ENCODE results near the gene SNX2. TPM values are rescaled to one million over a fixed set of nuclear protein-coding genes. Genes with fewer than 3 reads are reported as not detected.
"Not testable (repeated sequence)": the region's sequence is repeated elsewhere in the genome, so short reads cannot be mapped to it uniquely, and the experiment has no call there.

SNX2 gene, protein sequence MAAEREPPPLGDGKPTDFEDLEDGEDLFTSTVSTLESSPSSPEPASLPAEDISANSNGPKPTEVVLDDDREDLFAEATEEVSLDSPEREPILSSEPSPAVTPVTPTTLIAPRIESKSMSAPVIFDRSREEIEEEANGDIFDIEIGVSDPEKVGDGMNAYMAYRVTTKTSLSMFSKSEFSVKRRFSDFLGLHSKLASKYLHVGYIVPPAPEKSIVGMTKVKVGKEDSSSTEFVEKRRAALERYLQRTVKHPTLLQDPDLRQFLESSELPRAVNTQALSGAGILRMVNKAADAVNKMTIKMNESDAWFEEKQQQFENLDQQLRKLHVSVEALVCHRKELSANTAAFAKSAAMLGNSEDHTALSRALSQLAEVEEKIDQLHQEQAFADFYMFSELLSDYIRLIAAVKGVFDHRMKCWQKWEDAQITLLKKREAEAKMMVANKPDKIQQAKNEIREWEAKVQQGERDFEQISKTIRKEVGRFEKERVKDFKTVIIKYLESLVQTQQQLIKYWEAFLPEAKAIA
- 86.9 and 105 TPM in 2 replicates for total RNA-seq

DNA sequence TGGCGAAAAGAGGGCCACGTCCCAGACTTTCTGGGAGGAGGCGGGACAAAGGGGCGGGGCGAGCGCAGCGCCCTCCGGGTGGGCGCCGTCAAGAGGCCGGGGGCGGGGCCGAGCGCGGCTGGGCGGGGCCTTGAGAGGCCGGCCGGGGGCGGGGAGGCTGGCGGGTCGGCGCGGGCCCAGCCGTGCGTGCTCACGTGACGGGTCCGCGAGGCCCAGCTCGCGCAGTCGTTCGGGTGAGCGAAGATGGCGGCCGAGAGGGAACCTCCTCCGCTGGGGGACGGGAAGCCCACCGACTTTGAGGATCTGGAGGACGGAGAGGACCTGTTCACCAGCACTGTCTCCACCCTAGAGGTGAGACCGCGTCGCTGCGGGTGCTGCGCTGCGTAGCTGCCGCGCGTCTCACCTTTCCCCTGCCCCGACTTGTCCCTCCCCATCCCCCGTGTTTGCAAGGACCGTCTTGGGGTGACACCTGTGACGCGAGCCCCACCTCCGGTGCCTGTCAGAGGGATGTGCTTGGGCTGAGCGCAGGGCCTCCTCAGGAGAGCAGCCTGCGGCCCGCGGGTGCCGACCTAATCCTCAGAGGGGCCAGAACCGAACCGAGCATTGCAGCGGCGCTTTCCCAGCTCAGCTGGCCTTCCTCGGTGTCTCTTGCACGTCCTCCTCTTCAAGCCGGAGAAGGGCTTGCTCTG, at the start of gene SNX2:
SNX2 (plus strand) TSS at position 220 of the 689 bp plus-strand sequence; CDS start at position 244, 24 bp downstream.
- peak; percentile 94 for DNase-seq

DNA sequence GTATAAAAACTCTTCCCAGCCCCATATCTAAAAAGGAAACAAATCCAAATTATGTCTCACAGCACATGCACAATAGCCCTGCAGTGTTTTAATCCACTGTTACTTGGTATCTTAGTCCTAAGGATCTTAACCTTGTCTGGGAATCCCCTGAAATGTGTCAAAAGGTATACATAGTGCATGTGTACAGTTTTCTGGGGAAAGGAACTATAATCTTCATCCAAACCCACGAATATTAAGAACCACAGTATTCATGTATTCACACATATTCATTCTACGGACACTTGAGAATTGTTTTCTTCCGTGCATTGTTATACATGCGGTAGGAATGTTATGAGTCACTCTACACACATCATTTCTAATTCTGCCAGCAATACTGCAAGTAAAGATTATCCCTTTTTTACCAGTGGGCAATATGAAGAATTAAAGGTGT, 47.8 kb upstream of the SNX2 start:
- DNase-seq: peak; percentile 83

DNA sequence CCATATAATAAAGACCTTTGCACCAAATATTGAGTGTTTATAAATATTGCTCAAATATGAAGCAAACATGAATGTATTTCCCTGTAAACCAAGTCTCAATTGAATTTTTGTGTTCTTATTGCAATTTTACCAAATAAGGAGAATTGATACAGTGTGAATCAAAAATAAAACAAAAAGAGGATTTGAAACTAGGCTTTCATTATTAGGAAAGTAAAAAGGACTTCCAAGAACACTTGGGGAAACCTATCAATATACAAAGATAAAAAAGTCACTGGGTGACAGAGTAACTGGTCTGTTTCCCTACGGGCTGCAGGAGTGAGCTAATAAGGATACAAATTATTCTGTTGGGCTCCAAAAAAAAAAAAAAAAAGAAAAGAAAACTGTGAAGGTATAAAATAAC, 44.8 kb upstream of the SNX2 start:
- no peak for DNase-seq

DNA sequence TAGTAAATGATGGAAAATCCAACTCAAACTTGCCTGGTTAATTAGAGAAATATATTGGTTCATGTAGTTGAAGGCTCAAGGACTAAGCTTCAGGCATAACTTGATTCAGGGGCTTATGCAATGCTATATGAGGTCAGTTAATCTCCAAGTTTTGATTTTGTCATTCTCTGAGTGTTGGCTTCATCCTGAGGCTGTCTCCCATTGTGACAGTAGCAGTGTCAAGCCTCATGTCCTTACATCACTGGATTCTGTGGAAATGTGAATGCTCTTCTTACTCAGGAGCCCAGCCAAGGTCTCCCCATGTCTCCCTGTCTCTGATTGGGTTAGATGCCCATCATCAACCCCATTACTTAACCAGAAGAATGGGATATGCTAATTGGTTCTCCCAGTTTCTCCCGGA, 44.4 kb upstream of the SNX2 start:
- no peak for DNase-seq

DNA sequence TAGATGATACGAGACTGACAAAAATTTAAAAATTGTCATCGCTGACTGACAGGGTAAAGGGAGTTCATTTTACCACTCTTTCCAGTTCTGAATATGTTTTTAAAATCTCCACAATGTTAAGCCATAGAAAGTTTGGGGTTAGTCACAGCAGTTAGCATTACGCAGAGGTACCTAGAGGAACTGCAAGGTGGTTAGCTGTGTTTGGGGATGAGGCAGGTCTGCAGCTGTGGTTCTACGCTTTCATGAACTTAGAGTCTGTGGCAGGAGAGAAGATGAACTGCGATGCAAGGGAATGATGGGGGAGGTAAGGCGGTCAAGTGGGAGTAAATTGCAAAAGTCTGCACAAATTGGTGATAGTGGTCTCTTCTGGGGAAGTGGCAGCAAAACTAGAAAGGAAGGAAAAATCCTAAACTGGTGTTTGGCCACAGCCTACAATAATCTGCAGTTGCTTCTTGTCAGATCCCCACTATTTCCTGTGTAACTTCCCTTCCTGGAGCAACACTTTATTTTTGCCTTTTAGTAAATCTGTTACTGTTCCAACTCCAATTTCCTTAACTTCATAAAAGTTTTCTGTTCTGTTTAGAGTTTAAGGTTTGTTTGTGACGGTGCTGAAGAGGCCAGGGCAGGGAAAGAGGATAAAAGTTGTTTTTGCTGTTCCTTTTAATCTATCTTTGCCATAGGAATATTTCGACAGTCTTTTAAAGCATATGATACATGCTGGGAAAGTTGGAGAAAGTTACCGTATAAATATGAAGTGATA, 38.6 kb upstream of the SNX2 start:
- no peak for DNase-seq

DNA sequence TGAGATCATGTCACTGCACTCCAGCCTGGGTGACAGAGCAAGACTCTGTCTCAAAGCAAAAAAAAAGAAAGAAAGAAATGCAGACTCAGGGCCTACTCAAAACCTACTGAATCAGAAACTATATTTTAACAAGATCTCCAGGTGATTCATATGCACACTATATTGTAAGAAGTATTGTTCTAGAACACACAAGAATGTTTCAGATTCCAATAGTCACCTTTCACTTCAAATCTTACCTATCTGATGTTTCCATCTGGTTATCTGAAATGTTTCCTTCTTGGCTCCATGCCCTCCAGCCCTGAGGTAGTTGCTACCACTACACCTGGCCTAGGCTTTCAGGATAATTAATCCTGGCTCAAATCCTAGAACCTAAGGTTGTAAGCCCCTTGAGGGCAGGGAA, 36.8 kb upstream of the SNX2 start:
- DNase-seq: no peak

DNA sequence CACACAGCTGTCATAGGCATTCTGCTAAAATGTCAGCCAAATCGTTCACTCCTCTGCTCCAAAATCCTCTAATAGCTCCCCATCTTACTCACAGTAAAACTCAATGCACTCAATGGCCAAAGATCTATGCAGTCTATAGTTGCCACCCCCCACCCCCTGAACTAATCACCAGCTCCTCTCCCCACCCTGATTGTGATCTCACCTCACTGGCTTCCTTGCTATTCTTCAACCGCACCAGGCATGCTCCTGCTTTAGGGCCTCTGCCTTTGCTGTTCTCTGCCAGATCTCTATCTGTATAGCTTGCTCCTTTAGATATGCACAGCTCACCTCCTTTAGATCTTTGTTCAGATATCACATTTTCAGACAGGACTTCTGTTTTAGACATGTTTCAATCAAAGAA, 33.2 kb upstream of the SNX2 start:
- no peak for DNase-seq

DNA sequence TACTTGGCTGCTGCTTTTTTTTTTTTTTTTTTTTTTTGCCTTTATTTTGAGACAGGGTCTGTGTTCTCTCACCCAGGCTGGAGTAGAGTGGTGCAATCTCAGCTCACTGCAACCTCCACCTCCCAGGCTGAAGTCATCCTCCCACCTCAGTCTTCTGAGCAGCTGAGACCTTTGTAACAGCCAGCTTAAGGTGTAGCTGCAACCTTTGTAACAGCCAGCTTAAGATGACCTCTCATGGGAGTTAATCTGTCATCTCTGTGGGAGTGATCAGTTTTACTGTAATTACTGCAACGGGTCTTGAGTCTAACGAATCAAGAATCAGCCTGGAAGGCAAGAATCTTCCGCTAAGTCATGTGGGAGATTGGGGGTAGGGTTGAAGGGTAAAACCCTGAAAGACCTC, 31.6 kb upstream of the SNX2 start:
- no peak for DNase-seq

DNA sequence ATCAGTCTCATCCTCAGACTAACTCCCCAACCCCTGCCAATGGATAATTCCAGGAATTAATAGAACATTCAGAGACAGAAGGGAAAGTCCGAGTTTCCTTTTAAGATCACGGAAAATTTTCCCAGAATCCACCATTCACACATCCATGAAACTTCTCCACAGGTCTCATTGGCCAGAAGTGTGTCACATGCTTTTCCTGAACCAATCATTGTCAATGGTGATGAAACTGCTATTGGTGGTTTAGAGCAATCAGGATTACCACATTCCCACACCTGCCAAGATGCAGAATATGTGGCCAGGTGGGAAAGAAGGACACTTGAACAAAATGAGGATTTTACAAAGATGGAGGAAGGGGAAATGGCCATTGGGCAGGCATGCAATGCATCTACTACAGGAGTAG, 29.3 kb upstream of the SNX2 start:
- DNase-seq: no peak

DNA sequence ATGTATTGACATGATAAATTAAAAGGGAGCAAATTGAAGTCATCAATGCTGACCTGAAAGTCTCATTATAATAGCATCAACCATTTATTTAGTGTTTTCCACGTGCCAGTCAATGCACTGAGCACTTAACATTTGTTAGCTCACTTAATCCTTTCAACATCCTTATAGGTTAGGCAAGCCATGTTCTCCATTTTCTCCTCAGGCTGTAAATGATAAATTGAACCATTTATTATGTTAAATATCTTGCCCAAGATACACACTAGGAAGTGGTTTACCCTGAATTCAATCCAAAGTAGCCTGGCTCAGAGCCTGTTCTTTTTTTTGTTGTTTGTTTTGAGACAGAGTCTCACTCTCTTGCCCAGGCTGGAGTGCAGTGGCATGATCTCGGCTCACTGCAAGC, 25.0 kb upstream of the SNX2 start:
- DNase-seq: no peak

DNA sequence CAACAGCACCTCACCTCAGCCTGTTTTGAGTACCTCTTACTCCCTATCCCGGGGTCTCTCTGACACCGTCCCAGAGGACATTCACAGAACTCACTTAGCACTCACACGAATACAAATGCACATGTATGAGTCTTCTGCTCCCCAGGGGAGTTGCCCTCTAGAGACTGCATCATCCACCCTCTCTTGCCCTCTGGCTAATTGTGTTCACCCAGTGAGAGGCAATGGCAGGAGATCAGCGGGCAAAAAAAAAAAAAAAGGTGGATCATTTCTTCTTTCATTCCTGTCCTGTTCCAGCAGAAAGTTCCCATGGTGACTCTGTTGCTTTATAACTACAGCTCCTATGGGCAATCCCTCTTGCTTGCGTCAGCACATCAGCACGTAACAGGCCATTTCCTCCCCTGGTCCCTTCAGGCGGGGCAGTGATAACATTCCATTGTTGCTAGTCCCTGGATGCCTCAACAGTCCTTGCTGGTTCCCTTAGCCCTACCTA, 23.5 kb upstream of the SNX2 start:
- peak; percentile 83 for DNase-seq

DNA sequence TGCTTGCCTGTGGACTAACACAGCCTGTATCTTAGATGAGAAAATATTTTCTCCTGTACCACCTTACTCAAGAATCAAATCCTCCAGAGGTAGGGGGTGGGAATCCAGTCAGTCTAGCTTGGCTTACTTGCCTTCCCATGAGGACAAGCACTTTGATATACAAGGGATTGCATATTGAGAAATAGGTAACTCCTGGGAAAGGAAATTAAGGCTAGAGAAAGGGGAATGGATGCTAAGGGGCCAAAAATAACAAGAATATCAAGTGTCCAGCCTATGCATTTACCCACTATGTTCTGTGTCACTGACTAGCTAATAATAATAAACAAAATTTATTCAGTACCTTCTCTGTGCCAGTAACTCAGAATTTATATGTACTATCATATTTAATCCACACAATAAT, 21.4 kb upstream of the SNX2 start:
- no peak for DNase-seq

DNA sequence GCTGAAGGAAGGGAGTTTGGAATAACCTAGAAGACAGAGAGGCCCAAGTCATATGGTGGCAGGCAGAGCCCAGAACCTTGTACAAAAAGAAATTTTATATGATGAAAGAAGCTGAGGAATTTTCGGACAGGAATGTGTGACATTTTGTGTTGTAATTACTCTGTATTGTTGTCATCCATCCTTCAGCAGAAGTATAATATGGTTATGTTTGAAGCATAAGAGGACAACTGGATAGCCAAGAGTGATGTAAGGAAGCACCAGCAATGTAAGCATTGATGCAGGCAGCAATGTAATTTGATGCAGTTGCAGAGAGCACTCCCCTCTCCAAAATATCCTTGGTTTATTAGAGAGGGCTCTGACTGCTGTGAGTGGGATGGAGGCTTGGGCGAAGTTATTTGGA, 19.1 kb upstream of the SNX2 start:
- DNase-seq: no peak

DNA sequence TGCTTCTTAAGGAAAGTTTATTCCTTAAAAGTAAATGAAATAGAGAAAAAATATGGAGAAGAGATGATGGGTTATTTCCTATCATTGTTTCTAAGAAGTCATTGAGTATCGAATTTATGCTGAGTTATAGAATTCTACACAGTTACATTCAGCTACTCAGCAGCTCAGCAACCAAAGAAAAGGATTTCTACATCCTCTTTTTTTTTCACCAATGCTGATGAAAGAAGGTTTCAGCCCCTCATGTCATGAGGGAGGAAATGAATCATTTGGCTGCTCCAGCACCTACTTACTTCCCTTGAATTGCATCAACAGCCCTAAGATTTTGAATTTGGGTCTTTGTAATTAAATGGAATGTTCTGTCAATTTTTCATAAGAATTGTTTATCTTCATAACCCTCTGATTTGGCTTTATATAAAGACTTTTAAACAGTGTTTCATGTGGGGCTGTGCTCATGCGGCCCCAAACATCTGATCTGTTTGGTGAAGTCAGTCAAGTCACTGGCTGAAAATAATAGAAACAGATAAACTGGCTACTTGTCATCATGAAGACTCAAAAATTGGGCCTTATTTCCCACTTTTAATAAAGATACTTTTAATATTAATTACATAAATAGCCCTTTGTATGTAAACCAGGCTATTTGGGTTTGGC, 18.5 kb upstream of the SNX2 start:
- DNase-seq: peak; percentile 64

DNA sequence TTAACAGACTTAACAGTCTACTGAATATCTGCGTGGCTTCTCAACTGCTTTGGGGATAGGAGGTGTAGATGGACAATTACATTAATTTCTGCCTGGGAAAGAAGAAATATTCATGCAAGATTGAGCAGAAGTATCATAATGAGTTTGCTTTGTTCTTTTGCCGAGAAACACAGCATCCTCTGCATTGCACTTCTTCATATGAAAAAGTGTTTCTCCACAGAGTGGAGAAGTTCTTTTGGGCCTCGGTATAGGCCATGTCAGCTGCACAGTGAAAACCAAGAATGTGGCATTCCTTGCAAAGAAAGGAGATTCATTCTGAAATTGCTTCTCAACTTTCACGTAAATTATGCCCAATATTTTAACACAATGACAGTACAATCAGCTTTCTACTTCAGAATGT, 17.6 kb upstream of the SNX2 start:
- DNase-seq: no peak

DNA sequence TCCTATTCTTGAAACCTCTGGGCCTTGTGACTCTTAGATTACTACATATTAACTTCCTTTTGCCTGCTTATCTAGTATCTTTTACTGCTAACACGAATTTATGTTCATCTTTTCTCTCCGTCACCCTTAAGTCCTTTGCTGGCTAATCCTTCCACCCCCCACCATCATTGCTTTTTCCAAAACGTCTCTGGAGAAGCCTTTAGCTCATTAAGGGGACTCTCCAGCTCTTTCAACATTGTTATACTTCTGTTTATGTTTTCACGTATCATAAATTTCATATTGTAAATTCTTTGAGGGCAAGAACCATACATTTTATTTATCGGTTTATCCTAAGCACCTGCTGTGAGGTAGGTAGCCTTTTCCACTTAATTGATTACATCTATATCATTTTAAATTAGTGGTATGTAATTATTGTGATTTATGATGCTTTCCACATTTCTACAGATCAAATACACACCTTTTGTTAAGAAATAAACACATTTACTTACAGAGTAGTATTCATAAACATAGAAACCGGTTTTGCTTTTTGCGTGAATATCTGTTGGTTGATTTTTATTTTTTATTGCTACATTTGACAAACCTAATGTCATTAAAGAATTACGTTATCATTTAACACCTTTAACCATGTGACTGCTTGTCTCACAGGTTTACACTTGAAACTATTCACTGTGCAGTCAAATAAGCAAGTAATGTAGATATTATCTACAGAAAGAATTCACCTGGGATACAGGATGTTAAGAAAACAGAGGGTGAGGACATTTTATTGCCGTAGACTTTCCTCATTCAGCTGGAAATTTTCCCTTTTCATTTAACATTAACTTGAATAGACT, 15.4 kb upstream of the SNX2 start:
- DNase-seq: no peak

DNA sequence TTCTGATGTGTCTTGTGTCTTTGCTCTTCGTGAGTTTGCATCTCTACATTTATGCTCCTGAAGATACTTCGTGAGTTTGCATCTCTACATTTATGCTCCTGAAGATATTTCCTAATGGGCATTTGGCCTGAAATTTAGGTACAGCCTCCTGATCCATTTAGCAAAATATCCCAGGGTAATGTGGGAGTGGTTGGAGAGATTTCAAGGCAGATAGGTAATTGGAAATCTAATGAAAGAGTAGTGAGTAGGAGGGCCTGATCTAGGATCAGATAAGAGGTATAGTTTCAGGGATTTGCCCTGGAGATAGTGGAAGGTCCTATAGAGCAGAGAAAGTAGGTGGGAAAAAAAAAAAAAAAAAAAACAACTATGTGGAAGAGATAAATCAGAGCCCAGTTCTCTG, 14.6 kb upstream of the SNX2 start:
- no peak for DNase-seq

DNA sequence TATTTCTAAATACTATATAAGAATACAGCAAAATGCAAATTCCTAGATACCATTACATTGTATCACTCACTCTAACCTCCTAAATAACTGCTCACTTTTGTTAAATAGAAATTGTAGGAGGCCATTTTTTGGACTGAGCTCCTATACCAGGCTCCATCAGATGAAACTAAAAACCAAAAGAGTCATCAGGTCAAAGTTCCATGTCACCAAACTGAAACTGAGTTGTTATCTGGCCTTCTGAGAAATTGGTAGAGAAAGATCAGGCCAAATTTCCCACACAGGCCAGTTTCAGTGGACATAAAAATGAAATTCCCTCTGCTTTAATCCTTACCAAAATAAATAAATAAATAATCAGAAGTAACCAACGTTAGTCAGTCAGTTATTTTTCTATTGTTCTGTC, 13.8 kb upstream of the SNX2 start:
- DNase-seq: no peak

DNA sequence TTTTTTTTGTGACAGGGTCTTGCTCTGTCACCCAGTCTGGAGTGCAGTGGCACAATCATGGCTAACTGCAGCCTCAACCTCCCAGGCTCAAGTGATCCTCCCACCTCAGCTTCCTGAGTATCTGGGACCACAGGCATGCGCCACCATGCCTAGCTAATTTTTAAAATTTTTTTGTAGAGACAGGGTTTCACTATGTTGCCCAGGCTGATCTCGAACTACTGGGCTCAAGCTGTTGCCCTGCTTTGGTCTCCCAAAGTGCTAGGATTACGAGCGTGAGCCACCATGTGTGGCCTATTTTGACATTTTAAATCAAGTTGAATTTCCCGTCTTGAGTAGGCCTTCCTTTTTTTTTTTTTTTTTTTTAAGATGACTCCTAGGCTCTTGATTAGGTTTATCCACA, 13.0 kb upstream of the SNX2 start:
- DNase-seq: not testable (repeated sequence)

DNA sequence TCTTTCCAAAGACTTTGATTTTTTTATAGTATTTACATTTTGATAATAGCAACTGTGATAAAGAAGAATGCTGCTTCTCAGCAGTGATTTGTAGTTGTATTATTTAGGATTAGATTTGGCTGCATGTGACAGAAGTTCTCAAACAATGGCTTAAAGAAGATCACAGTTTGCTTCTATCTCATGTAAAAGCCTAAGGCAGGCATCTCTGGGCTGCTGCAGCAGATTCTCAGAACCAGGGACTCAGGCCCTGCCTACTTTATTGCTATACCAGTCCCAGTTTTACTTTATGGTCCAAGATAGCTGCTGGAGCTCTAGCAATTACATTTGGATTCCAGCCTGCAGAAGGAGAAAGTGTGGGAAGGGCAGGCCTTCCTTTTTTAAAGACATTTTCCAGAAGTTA, 8.8 kb upstream of the SNX2 start:
- DNase-seq: no peak

DNA sequence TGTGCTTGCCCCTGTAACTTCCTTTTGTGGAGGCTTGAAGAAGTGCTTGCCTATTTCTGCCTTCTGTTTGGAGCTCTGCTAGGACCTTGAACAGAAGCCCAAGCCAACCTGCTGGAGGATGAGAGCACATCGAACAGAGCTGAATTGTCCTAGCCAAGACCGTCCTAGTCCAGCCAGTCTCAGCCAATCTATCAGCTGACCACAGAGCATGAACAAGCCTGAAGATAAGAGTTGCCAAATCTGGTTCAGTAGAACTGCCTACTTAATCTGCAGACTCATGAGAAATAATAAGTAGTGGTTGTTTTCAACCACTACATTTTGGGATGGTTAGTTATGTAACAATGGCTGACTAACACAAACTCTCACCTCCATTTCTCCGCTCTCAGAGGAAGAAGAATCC, 4.4 kb upstream of the SNX2 start:
- no peak for DNase-seq

DNA sequence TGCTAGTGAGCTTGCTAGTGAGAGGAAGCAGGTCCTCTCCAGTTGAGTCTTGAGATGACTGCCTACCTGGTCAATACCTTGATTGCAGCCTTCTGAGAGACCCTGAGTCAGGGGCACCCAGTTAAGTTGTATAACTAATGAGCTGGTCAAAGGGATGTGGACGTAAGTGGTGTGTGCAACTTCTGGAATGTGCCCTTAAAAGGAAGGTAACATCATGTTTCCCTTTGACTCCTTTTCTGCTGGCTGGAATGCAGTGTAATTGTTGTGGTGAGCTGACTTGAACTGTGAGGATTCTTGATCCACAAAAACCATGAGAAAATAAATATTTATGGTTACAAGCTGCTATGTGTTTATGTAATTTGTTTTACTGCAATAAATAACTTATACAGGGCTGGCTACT, 2.4 kb upstream of the SNX2 start:
- DNase-seq: no peak
